Femur (tissue), 1 donor: ENCODE data around the gene SERPINB6.
"Not testable (repeated sequence)": the region's sequence is repeated elsewhere in the genome, so short reads cannot be mapped to it uniquely, and the experiment has no call there.

Experiments
- DNase-seq: peaks from one replicate; pipeline ENCODE4 v3.0.0-alpha.2; 2017

Gene SERPINB6

DNA sequence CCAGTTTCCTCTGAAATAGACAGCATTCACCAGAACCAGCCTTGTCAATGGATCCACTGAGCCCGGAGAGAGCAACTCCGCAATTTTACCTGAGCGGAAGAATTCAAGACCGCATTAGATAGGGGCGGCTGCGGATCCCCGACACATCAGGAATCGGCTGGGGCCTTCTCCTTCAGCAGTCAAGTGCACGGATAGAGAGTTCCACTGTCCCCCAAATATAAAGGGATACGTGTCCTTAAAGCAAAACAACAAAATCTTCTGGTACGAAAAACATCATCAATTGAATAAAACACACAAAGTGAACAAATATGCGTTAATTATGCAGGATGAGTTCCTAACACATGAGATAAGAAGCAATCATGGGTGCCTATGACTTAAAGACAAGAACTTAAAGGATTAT lies 18.3 kb downstream of the SERPINB6 start:
- no peak for DNase-seq

DNA sequence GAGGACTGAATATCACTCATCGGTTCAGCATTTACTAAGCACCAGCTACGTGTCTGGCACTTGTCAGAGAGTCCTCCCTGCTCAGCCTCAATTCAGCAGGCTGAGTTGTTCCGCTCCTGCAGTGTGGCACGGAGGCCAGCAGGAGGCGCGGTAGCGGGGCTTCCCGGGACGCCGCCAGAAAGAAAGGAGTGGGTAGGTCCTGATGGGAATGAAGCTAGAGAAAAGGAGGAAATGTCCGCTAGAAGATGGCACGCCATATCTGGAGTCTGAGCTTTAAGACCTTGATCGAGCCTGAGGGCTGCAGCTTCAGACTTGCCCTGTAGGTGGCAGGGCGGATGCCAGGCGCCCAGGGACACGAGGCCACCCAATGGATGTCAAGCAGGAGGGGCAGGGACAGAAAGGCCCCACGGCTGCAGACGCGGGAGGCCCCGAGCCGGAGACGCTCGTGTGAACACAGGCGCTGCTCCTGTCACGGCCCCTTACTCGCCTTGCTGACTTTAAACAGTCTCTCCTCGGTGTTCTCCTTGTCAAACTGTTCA lies 18.7 kb downstream of the SERPINB6 start:
- peak; percentile 84 for DNase-seq

GRCh38 chr6:2951728-2952127 lies 19.6 kb downstream of the SERPINB6 start:
- no peak for DNase-seq

- DNase-seq: no peak
These were observed 20.7 kb downstream of the SERPINB6 start for GRCh38 chr6:2950713-2951112.

DNA sequence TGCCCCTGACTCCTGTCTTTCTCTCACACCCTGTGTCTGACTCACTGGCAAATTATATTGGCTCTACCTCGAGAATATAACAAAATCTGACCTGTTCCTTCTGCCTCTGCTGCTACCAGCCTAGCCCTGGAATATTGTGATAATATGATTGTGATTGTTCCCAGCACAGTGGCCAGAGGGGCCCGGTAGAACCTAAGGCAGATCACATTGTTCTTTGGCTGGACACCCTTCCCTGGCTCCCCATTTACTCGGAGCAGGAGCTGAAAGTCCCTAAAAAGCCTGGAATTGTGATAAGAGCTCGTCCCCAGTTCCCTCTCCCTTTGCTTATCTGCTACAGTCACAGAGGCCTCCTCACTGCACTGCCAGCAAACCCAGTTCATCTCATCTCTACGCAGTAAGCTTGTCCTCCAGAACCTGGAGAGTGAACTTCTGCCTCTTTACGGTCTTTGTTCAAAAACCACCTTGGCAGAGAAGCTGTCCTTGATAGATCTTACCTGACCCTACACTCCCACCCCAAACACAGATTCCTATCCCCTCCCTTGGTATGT lies 21.8 kb downstream of the SERPINB6 start:
- no peak for DNase-seq

GRCh38 chr6:2949121-2949520 lies 22.2 kb downstream of the SERPINB6 start:
- no peak for DNase-seq

DNA sequence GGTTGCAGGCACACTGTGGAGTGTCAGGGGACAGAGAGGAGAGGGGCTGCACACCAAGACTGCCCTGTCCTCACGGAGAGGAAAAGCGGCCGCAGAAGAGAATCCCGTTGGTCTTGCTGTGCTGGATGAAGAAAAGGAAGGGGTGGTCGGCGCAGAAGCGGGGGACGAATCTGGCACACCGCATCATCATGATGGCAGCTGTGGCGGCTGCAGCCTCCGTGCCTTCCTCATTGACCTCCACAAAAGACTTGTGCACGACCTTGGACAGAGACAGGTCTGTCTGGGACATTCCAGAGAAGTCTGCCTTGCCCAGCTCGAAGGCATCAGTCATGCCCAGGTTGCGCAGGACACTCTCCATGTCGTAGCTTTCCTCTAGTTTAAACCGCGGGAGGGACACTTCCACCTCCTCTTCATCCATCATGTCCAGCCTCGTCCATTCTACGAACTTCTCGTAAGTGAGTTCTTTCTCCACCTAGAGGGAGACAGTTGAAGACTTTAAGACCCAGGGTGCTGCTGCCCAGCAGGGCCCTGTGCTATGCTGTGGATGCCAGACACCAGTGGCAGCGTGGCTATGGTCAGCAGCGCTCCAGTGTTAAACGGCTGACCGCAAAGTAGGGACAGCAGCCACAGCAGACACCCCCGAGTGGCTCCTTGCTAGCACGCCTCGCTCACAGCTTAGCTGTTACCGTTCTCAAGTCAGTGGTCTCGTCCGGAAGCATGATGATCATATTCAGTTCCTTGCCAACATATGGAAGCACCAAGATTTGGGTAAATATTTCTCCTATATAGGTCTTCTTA lies 22.9 kb downstream of the SERPINB6 start:
- DNase-seq: no peak

DNA sequence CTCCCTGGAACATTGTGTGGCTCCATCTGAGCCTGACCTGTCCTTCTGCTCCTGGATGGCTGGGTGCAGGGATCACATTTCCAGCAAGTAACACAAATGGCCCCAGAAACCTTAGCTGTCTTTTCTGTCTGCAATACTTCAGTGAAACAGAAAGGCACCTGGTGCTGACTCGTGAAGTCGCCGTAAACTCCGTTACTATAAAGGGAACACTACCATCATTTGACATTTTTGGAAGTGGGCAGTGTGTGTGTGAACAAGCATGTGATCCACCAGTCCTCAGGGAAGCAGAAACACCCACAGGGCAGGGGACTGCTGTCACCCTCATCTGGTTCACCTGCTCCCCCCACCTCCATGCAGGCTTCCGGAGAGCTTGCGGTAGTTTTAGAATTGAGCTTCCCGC lies 23.9 kb downstream of the SERPINB6 start:
- DNase-seq: no peak

- no peak for DNase-seq
These were observed 26.3 kb downstream of the SERPINB6 start for GRCh38 chr6:2945153-2945452.

- DNase-seq: no peak
These were observed 26.8 kb downstream of the SERPINB6 start for GRCh38 chr6:2944405-2945152.

- DNase-seq: no peak
These were observed 27.8 kb downstream of the SERPINB6 start for GRCh38 chr6:2943564-2943955.

- no peak for DNase-seq
These were observed 28.3 kb downstream of the SERPINB6 start for GRCh38 chr6:2942914-2943563.

- DNase-seq: not testable (repeated sequence)
These were observed 29.3 kb downstream of the SERPINB6 start for GRCh38 chr6:2942116-2942515.

- no peak for DNase-seq
These were observed 30.5 kb downstream of the SERPINB6 start for GRCh38 chr6:2940851-2941250.

DNA sequence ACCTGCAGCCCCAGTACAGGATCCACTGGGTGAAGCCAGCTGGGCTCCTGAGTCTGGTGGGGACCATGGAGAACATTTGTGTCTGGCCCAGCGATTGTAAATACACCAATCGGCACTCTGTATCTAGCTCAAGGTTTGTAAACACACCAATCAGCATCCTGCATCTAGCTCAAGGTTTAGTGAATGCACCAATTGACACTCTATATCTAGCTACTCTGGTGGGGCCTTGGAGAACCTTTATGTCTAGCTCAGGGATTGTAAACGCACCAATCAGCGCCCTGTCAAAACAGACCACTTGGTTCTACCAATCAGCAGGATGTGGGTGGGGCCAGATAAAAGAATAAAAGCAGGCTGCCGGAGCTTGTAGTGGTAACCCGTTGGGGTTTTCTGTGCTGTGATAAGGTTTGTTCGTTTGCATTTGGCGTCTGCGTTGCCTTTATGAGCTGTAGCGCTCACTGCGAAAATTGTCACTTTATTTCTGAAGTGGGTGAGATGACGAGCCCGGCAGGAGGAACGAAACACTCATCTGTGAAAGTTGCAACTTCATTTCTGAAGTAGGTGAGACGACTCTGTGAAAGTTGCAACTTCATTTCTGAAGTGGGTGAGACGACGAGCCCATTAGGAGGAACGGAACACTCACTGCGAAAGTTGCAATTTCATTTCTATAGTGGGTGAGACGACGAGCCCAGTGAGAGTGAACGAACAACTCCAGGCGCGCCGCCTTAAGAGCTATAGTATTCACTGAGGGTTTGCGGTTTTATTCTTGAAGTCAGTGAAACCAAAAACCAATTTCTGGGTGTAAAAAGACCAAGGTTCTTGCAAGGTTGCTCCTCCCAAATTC lies 31.1 kb downstream of the SERPINB6 start:
- no peak for DNase-seq

GRCh38 chr6:2939315-2940009 lies 31.9 kb downstream of the SERPINB6 start:
- no peak for DNase-seq

DNA sequence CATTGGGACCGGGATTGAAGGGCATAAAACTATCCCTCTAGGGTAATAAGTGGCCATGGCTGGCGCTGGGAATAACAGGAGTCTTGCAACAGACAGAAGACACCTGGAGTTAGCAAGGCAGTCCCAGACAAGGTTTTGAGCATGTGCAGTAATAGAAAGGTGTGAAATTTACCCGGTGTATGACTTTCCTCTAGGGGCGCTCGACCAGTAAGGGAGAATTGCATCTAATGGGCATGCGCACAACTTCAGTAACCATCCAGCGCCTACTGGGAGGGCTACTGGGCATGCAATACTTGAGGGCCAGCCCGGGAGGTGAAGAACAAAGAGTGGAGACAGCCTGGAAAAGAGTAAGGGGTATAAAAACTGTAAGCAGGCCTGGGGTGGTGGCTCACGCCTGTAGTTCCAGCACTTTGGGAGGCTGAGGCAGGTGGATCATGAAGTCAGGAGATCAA lies 32.7 kb downstream of the SERPINB6 start:
- DNase-seq: no peak

- no peak for DNase-seq
These were observed 33.2 kb downstream of the SERPINB6 start for GRCh38 chr6:2938004-2938631.

DNA sequence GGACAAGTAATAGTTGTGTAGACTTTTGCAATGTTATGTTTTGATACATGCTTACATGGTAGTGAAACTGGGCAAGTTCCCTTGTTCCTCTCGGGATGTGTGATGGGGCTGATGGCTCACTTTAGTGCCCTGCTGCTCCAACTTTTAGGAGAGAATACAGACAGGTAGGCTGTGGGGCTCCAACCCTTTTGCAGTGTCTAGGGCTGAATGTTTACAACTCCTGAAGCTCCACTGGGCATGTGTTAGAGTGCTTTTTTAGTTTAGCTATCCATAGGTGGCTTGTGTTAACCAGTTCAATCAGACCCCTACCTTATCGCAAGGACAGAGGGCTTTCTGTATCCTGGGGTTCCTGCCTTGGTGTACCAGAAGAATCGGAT lies 33.8 kb downstream of the SERPINB6 start:
- no peak for DNase-seq

DNA sequence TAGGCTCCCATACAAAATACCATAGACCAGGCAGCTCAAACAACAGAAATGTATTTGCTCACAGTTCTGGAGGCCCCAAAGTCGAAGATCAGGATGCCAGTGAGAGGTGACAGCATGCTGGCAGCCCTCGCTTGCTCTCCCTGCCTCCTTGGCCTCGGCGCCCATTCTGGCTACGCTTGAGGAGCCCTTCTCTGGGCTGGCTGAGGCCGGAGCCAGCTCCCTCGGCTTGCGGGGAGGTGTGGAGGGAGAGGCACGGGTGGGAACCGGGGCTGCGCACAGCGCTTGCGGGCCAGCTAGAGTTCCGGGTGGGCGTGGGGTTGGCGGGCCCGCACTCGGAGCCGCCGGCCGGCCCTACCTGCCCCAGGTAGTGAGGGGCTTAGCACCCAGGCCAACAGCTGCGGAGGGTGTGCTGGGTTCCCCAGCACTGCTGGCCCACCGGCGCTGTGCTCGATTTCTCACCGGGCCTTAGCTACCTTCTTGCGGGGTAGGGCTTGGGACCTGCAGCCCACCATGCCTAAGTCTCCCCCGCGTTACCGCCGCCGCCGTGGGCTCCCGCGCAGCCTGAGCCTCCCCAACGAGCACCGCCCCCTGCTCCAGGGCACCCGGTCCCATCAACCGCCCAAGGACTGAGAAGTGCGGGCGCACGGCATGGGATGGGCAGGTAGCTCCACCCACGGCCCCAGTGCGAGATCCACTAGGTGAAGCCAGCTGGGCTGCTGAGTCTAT lies 35.6 kb downstream of the SERPINB6 start:
- DNase-seq: no peak

GRCh38 chr6:2934057-2934456 lies 37.3 kb downstream of the SERPINB6 start:
- DNase-seq: no peak
